Measurements from ENCODE around the gene SH3D19.
"Not testable (repeated sequence)": the region's sequence is repeated elsewhere in the genome, so short reads cannot be mapped to it uniquely, and the experiment has no call there.

Gene SH3D19

GRCh38 chr4:151319490-151319889 is 5.9 kb downstream of the SH3D19 start:
- DNase-seq, result no peak

- no peak for DNase-seq
Measured at GRCh38 chr4:151318307-151319006, 6.9 kb downstream of the SH3D19 start.

- no peak for DNase-seq
Measured at GRCh38 chr4:151316645-151317044, 8.8 kb downstream of the SH3D19 start.

GRCh38 chr4:151315212-151315886 is 10.1 kb downstream of the SH3D19 start:
- no peak for DNase-seq

- no peak for DNase-seq
Measured at GRCh38 chr4:151314479-151314878, 10.9 kb downstream of the SH3D19 start.

GRCh38 chr4:151314010-151314355 is 11.4 kb downstream of the SH3D19 start:
- DNase-seq, result no peak

- no peak for DNase-seq
Measured at GRCh38 chr4:151313306-151314009, 11.9 kb downstream of the SH3D19 start.

GRCh38 chr4:151310124-151310728 is 15.2 kb downstream of the SH3D19 start:
- no peak for DNase-seq

- DNase-seq, result no peak
Measured at GRCh38 chr4:151304755-151305154, 20.6 kb downstream of the SH3D19 start.

- DNase-seq, result no peak
Measured at GRCh38 chr4:151304226-151304625, 21.2 kb downstream of the SH3D19 start.

GRCh38 chr4:151302432-151302831 is 23.0 kb downstream of the SH3D19 start:
- DNase-seq, result no peak

GRCh38 chr4:151297170-151297569 is 28.2 kb downstream of the SH3D19 start:
- no peak for DNase-seq

- DNase-seq, result no peak
Measured at GRCh38 chr4:151296227-151296626, 29.2 kb downstream of the SH3D19 start.

GRCh38 chr4:151294833-151295496 is 30.4 kb downstream of the SH3D19 start:
- no peak for DNase-seq

GRCh38 chr4:151292038-151292437 is 33.4 kb downstream of the SH3D19 start:
- no peak for DNase-seq

GRCh38 chr4:151291485-151291884 is 33.9 kb downstream of the SH3D19 start:
- no peak for DNase-seq

GRCh38 chr4:151287409-151287808 is 38.0 kb downstream of the SH3D19 start:
- no peak for DNase-seq

GRCh38 chr4:151284534-151285245 is 40.7 kb downstream of the SH3D19 start:
- DNase-seq, result no peak

- peak; percentile 15 for DNase-seq
Measured at GRCh38 chr4:151276787-151277562, 48.4 kb downstream of the SH3D19 start, which contains the start of gene PRSS48. Gene PRSS48, plus strand, starts transcription at chr4:151277161. Its CDS starts 12 bp downstream, at chr4:151277173.

- not testable (repeated sequence) for DNase-seq
Measured at GRCh38 chr4:151268905-151269304, 56.5 kb downstream of the SH3D19 start.

- no peak for DNase-seq
Measured at GRCh38 chr4:151267822-151268535, 57.4 kb downstream of the SH3D19 start.

All from activated naive CD4-positive, alpha-beta T cell treated with Interleukin-2 at 50 U/mL for 16 hours (primary cell).